ENCODE data around the gene TOMM22. TPM values are rescaled to one million over a fixed set of nuclear protein-coding genes. Genes with fewer than 3 reads are reported as not detected.

TOMM22 gene
- total and polyA plus RNA-seq, 2 experiments from 2014 or later = 84.0 to 131 TPM

DNA sequence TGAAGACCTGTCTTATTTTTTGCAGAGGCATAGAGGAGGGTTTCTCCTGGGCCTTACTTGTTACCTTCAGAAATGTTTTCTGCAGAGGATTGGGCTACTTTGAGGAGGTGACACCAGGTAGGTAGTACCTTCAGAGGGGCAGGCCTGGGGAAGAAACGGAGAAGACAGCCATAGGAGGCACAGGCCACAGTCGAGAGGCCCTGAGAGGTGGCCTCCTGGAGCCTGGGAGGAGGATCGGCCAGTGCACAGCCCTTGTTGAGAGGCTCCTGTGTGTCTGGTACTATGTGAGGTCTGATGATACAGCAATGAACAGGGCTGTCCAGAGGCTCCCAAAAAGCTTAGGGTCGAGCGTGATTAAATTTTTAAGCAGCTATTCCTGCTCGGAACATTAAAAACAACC lies 35.5 kb downstream of the TOMM22 start:
- DNase-seq (ENCODE audit: low spot score) (no peak), ATAC-seq (no peak)
- Mint-ChIP-seq H3K36me3 (ENCODE audit: low read depth) (peaks cover 43% of the 10 kb centered on the region), H3K4me1 (peaks cover 34% of the 10 kb centered on the region), H3K27me3 (ENCODE audit: insufficient read depth, low read depth, poor library complexity) (peaks cover 7% of the 10 kb centered on the region), H3K4me3 (no peak overlapping the region; the same call in 2 of the 3 replicates), H3K27ac (peak overlapping the region; percentile 54), H3K9me3 (no peaks in the 10 kb centered on the region)
- H3K4me2 ChIP-seq = no peak overlapping the region
- no peaks in the 10 kb centered on the region for H3K9me2 ChIP-seq (ENCODE audit: insufficient read depth)
- H3K27me3 ChIP-seq (ENCODE audit: insufficient read depth) = no peaks in the 10 kb centered on the region
- peaks cover 19% of the 10 kb centered on the region for H3K4me1 ChIP-seq (ENCODE audit: insufficient read depth)
- H3K36me3 ChIP-seq (ENCODE audit: insufficient read depth) = peaks cover 16% of the 10 kb centered on the region; the same call in 1 of the 2 replicates
- no peak overlapping the region for H3K4me3 ChIP-seq
- TF ChIP-seq, protein P1, sequence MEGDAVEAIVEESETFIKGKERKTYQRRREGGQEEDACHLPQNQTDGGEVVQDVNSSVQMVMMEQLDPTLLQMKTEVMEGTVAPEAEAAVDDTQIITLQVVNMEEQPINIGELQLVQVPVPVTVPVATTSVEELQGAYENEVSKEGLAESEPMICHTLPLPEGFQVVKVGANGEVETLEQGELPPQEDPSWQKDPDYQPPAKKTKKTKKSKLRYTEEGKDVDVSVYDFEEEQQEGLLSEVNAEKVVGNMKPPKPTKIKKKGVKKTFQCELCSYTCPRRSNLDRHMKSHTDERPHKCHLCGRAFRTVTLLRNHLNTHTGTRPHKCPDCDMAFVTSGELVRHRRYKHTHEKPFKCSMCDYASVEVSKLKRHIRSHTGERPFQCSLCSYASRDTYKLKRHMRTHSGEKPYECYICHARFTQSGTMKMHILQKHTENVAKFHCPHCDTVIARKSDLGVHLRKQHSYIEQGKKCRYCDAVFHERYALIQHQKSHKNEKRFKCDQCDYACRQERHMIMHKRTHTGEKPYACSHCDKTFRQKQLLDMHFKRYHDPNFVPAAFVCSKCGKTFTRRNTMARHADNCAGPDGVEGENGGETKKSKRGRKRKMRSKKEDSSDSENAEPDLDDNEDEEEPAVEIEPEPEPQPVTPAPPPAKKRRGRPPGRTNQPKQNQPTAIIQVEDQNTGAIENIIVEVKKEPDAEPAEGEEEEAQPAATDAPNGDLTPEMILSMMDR (conservative IDR thresholded peaks at IDR 0.05; ENCODE audit: low read depth in 2 of 2) = no peak
- TF ChIP-seq, protein P2, sequence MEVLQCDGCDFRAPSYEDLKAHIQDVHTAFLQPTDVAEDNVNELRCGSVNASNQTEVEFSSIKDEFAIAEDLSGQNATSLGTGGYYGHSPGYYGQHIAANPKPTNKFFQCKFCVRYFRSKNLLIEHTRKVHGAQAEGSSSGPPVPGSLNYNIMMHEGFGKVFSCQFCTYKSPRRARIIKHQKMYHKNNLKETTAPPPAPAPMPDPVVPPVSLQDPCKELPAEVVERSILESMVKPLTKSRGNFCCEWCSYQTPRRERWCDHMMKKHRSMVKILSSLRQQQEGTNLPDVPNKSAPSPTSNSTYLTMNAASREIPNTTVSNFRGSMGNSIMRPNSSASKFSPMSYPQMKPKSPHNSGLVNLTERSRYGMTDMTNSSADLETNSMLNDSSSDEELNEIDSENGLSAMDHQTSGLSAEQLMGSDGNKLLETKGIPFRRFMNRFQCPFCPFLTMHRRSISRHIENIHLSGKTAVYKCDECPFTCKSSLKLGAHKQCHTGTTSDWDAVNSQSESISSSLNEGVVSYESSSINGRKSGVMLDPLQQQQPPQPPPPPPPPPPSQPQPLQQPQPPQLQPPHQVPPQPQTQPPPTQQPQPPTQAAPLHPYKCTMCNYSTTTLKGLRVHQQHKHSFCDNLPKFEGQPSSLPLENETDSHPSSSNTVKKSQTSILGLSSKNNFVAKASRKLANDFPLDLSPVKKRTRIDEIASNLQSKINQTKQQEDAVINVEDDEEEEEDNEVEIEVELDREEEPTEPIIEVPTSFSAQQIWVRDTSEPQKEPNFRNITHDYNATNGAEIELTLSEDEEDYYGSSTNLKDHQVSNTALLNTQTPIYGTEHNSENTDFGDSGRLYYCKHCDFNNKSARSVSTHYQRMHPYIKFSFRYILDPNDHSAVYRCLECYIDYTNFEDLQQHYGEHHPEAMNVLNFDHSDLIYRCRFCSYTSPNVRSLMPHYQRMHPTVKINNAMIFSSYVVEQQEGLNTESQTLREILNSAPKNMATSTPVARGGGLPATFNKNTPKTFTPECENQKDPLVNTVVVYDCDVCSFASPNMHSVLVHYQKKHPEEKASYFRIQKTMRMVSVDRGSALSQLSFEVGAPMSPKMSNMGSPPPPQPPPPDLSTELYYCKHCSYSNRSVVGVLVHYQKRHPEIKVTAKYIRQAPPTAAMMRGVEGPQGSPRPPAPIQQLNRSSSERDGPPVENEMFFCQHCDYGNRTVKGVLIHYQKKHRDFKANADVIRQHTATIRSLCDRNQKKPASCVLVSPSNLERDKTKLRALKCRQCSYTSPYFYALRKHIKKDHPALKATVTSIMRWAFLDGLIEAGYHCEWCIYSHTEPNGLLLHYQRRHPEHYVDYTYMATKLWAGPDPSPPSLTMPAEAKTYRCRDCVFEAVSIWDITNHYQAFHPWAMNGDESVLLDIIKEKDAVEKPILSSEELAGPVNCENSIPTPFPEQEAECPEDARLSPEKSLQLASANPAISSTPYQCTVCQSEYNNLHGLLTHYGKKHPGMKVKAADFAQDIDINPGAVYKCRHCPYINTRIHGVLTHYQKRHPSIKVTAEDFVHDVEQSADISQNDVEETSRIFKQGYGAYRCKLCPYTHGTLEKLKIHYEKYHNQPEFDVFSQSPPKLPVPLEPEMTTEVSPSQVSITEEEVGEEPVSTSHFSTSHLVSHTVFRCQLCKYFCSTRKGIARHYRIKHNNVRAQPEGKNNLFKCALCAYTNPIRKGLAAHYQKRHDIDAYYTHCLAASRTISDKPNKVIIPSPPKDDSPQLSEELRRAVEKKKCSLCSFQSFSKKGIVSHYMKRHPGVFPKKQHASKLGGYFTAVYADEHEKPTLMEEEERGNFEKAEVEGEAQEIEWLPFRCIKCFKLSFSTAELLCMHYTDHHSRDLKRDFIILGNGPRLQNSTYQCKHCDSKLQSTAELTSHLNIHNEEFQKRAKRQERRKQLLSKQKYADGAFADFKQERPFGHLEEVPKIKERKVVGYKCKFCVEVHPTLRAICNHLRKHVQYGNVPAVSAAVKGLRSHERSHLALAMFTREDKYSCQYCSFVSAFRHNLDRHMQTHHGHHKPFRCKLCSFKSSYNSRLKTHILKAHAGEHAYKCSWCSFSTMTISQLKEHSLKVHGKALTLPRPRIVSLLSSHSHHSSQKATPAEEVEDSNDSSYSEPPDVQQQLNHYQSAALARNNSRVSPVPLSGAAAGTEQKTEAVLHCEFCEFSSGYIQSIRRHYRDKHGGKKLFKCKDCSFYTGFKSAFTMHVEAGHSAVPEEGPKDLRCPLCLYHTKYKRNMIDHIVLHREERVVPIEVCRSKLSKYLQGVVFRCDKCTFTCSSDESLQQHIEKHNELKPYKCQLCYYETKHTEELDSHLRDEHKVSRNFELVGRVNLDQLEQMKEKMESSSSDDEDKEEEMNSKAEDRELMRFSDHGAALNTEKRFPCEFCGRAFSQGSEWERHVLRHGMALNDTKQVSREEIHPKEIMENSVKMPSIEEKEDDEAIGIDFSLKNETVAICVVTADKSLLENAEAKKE (CRISPR knock-in tag; IDR thresholded peaks at IDR 0.05) = no peak
- TF ChIP-seq, protein P3, sequence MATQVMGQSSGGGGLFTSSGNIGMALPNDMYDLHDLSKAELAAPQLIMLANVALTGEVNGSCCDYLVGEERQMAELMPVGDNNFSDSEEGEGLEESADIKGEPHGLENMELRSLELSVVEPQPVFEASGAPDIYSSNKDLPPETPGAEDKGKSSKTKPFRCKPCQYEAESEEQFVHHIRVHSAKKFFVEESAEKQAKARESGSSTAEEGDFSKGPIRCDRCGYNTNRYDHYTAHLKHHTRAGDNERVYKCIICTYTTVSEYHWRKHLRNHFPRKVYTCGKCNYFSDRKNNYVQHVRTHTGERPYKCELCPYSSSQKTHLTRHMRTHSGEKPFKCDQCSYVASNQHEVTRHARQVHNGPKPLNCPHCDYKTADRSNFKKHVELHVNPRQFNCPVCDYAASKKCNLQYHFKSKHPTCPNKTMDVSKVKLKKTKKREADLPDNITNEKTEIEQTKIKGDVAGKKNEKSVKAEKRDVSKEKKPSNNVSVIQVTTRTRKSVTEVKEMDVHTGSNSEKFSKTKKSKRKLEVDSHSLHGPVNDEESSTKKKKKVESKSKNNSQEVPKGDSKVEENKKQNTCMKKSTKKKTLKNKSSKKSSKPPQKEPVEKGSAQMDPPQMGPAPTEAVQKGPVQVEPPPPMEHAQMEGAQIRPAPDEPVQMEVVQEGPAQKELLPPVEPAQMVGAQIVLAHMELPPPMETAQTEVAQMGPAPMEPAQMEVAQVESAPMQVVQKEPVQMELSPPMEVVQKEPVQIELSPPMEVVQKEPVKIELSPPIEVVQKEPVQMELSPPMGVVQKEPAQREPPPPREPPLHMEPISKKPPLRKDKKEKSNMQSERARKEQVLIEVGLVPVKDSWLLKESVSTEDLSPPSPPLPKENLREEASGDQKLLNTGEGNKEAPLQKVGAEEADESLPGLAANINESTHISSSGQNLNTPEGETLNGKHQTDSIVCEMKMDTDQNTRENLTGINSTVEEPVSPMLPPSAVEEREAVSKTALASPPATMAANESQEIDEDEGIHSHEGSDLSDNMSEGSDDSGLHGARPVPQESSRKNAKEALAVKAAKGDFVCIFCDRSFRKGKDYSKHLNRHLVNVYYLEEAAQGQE (IDR thresholded peaks at IDR 0.05; ENCODE audit: unreplicated experiment) = no peak
- TF ChIP-seq STAT1 (IDR thresholded peaks at IDR 0.05; ENCODE audit: unreplicated experiment) (no peak), EZH2phosphoT487 (IDR thresholded peaks at IDR 0.05; ENCODE audit: unreplicated experiment) (no peak), JUNB (IDR thresholded peaks at IDR 0.05; ENCODE audit: unreplicated experiment) (no peak), ZNF331 (CRISPR knock-in tag; IDR thresholded peaks at IDR 0.05; ENCODE audit: low read depth) (no peak), CREB1 (CRISPR knock-in tag; IDR thresholded peaks at IDR 0.05; ENCODE audit: low read depth) (no peak), POLR2AphosphoS5 (IDR thresholded peaks at IDR 0.05; ENCODE audit: low read depth) (no peak), EZH2 (IDR thresholded peaks at IDR 0.05; ENCODE audit: low read depth, unreplicated experiment) (no peak), ZNF114 (CRISPR knock-in tag; IDR thresholded peaks at IDR 0.05) (no peak), NANOG (IDR thresholded peaks at IDR 0.05; ENCODE audit: borderline replicate concordance) (no peak)
- TF ChIP-seq, protein P4, sequence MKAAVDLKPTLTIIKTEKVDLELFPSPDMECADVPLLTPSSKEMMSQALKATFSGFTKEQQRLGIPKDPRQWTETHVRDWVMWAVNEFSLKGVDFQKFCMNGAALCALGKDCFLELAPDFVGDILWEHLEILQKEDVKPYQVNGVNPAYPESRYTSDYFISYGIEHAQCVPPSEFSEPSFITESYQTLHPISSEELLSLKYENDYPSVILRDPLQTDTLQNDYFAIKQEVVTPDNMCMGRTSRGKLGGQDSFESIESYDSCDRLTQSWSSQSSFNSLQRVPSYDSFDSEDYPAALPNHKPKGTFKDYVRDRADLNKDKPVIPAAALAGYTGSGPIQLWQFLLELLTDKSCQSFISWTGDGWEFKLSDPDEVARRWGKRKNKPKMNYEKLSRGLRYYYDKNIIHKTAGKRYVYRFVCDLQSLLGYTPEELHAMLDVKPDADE (IDR thresholded peaks at IDR 0.05) = no peak
- no peak overlapping the region for H2AFZ ChIP-seq
- H3K27ac ChIP-seq (ENCODE audit: low read depth) = no peak overlapping the region
- peaks cover 34% of the 10 kb centered on the region for H4K20me1 ChIP-seq (replicated peaks; ENCODE audit: insufficient read depth)
- peaks cover 35% of the 10 kb centered on the region for H3K79me2 ChIP-seq (replicated peaks; ENCODE audit: insufficient read depth)
- H3F3A ChIP-seq (replicated peaks; ENCODE audit: low read depth) = 0 out of 2 replicates have a peak, but pooled peaks cover under 1% of the 10 kb centered on the region

All from GM23338 (cell line).